H9 (cell line): ENCODE data around the gene WSCD1. TPM values are rescaled to one million over a fixed set of nuclear protein-coding genes. Genes with fewer than 3 reads are reported as not detected.

Experiments
- DNase-seq: peaks from one replicate; pipeline ENCODE4 v3.0.0-alpha.2; 2017
- H2AFZ ChIP-seq: one replicate; pipeline ENCODE4 v1.6.1; 2013; ENCODE audit warnings: mild to moderate bottlenecking, low read length, control low read depth, moderate library complexity
- H2AK5ac ChIP-seq: 2 replicates; pipeline ENCODE4 v1.6.1; 2013; ENCODE audit warnings: low read length, control low read depth, mixed read lengths; ENCODE audit not compliant: insufficient read length
- H2BK120ac ChIP-seq: one replicate; pipeline ENCODE4 v1.6.1; 2013; ENCODE audit warnings: low read depth, mild to moderate bottlenecking, low read length, control low read depth, inconsistent platforms; ENCODE audit not compliant: poor library complexity, severe bottlenecking
- H2BK12ac ChIP-seq: 2 replicates; pipeline ENCODE4 v1.6.1; 2013; ENCODE audit warnings: low read length, control low read depth, mixed read lengths, low read depth; ENCODE audit not compliant: insufficient read length
- H2BK15ac ChIP-seq: 2 replicates; pipeline ENCODE4 v1.6.1; 2013; ENCODE audit warnings: low read depth, low read length, control low read depth
- H2BK20ac ChIP-seq: one replicate; pipeline ENCODE4 v1.6.1; 2013; ENCODE audit warnings: low read depth, mild to moderate bottlenecking, low read length, control low read depth, inconsistent platforms; ENCODE audit not compliant: poor library complexity, severe bottlenecking
- H2BK5ac ChIP-seq: 2 replicates; pipeline ENCODE4 v1.6.1; 2013; ENCODE audit warnings: low read length, control low read depth, mixed read lengths; ENCODE audit not compliant: insufficient read length
- H3K14ac ChIP-seq: 2 replicates; pipeline ENCODE4 v1.6.1; 2013; ENCODE audit warnings: low read length, control low read depth; ENCODE audit not compliant: insufficient read depth
- H3K18ac ChIP-seq: 2 replicates; pipeline ENCODE4 v1.6.1; 2013; ENCODE audit warnings: low read depth, mild to moderate bottlenecking, mixed read lengths, low read length, control low read depth; ENCODE audit not compliant: insufficient read length
- H3K23ac ChIP-seq: 2 replicates; pipeline ENCODE4 v1.6.1; 2013; ENCODE audit warnings: low read length, control low read depth, mixed read lengths, low read depth; ENCODE audit not compliant: insufficient read length
- H3K23me2 ChIP-seq: 2 replicates; pipeline ENCODE4 v1.6.1; 2013; ENCODE audit warnings: low read depth, mild to moderate bottlenecking, mixed read lengths, low read length, control low read depth; ENCODE audit not compliant: insufficient read length, poor library complexity, severe bottlenecking
- H3K27ac ChIP-seq: 2 replicates; pipeline ENCODE4 v1.5.1; 2013; ENCODE audit warnings: low read length, control low read depth, mixed read lengths, low read depth; ENCODE audit not compliant: insufficient read length
- H3K27me3 ChIP-seq: 2 replicates; pipeline ENCODE4 v1.6.1; 2013; ENCODE audit warnings: low read length, control low read depth, inconsistent platforms; ENCODE audit not compliant: insufficient read depth
- H3K4ac ChIP-seq: 2 replicates; pipeline ENCODE4 v1.6.1; 2013; ENCODE audit warnings: low read depth, mild to moderate bottlenecking, control low read depth, inconsistent platforms, low read length, moderate library complexity
- H3K4me1 ChIP-seq: 2 replicates; pipeline ENCODE4 v1.6.1; 2013; ENCODE audit warnings: low read length, control low read depth, inconsistent platforms; ENCODE audit not compliant: insufficient read depth
- H3K4me2 ChIP-seq: 2 replicates; pipeline ENCODE4 v1.6.1; 2013; ENCODE audit warnings: low read length, control low read depth, mixed read lengths; ENCODE audit not compliant: insufficient read length, insufficient read depth
- H3K56ac ChIP-seq: 2 replicates; pipeline ENCODE4 v1.6.1; 2013; ENCODE audit warnings: low read depth, mild to moderate bottlenecking, mixed read lengths, low read length, control low read depth; ENCODE audit not compliant: insufficient read length
- H3K79me1 ChIP-seq: 2 replicates; pipeline ENCODE4 v1.6.1; 2013; ENCODE audit warnings: low read depth, mild to moderate bottlenecking, moderate library complexity, low read length, control low read depth, inconsistent platforms; ENCODE audit not compliant: insufficient read depth, poor library complexity, severe bottlenecking
- H3K79me2 ChIP-seq: 2 replicates; pipeline ENCODE4 v1.6.1; 2013; ENCODE audit warnings: low read length, control low read depth, inconsistent platforms; ENCODE audit not compliant: insufficient read depth
- H3K9ac ChIP-seq: 2 replicates; pipeline ENCODE4 v1.6.1; 2013; ENCODE audit warnings: low read length, control low read depth, mixed read lengths; ENCODE audit not compliant: insufficient read length; ENCODE audit errors: extremely low read depth
- H3K9me3 ChIP-seq: one replicate; pipeline ENCODE4 v1.6.1; 2013; ENCODE audit warnings: low read depth, low read length, inconsistent platforms; ENCODE audit not compliant: control insufficient read depth
- H3T11ph ChIP-seq: one replicate; pipeline ENCODE4 v1.6.1; 2013; ENCODE audit warnings: mild to moderate bottlenecking, low read length, control low read depth, inconsistent platforms
- H4K20me1 ChIP-seq: one replicate; pipeline ENCODE4 v1.6.1; 2013; ENCODE audit not compliant: control insufficient read depth, insufficient read length, insufficient read depth
- H4K5ac ChIP-seq: 2 replicates; pipeline ENCODE4 v1.6.1; 2013; ENCODE audit warnings: low read depth, mild to moderate bottlenecking, mixed read lengths, low read length, control low read depth; ENCODE audit not compliant: insufficient read length
- H4K8ac ChIP-seq: replicated peaks from 2 replicates; pipeline ENCODE4 v1.6.1; 2013; ENCODE audit warnings: low read length, control low read depth, mixed read lengths, low read depth; ENCODE audit not compliant: insufficient read length
- H4K91ac ChIP-seq: 2 replicates; pipeline ENCODE4 v1.6.1; 2013; ENCODE audit warnings: low read depth, mild to moderate bottlenecking, moderate library complexity, mixed read lengths, low read length, control low read depth; ENCODE audit not compliant: insufficient read length
- H3K27ac Mint-ChIP-seq, 3 experiments: 2 replicates in 2 of 3; 3 replicates in 1 of 3; pipeline ENCODE4 v1.8.0; 2020 to 2021; ENCODE audit warnings: mixed read lengths in 3 of 3, mild to moderate bottlenecking in 1 of 3, moderate library complexity in 1 of 3
- H3K27me3 Mint-ChIP-seq: 2 replicates; pipeline ENCODE4 v1.8.0; 2021; ENCODE audit warnings: low read depth, mild to moderate bottlenecking, moderate library complexity, mixed read lengths
- H3K36me3 Mint-ChIP-seq, 3 experiments: 2 replicates in 2 of 3; 3 replicates in 1 of 3; pipeline ENCODE4 v1.8.0; 2020 to 2021; ENCODE audit warnings: low read depth in 3 of 3, mixed read lengths in 3 of 3; ENCODE audit not compliant: insufficient read depth in 1 of 3
- H3K4me1 Mint-ChIP-seq, 2 experiments: 2 replicates each; pipeline ENCODE4 v1.8.0; 2020; ENCODE audit warnings: mixed read lengths in 2 of 2
- H3K4me3 Mint-ChIP-seq, 2 experiments: 2 replicates in 1 of 2; 3 replicates in 1 of 2; pipeline ENCODE4 v1.8.0; 2020 to 2021; ENCODE audit warnings: mild to moderate bottlenecking in 2 of 2, mixed read lengths in 2 of 2, moderate library complexity in 1 of 2
- H3K9me3 Mint-ChIP-seq, 2 experiments: 2 replicates in 1 of 2; 3 replicates in 1 of 2; pipeline ENCODE4 v1.8.0; 2020; ENCODE audit warnings: mild to moderate bottlenecking in 2 of 2, mixed read lengths in 2 of 2, moderate library complexity in 1 of 2
- WGBS: extraction: QIAGEN DNeasy Blood & Tissue Kit; methylation state at CpG from one replicate; pipeline ENCODE4 v1.1.7; 2013; ENCODE audit warnings: missing lambda C conversion rate, low lambda C conversion rate, mixed read lengths; ENCODE audit not compliant: insufficient read length; ENCODE audit errors: extremely low coverage; 5-methylcytosine and 5-hydroxymethylcytosine counted together
- total RNA-seq: library from RNA; stranded (reverse); gene quantifications from 2 replicates; pipeline ENCODE4 v1.2.1, GENCODE V29; 2021
- TF ChIP-seq, protein P1 (sequence below): fragments of 200-600 bp; sonication (generic); conservative IDR thresholded peaks from 3 replicates; pipeline ENCODE4 v1.8.0; 2021; ENCODE audit warnings: antibody characterized with exemption, mild to moderate bottlenecking

WSCD1 gene
- total RNA-seq, 1 experiment from 2014 or later = 33.6 TPM

DNA sequence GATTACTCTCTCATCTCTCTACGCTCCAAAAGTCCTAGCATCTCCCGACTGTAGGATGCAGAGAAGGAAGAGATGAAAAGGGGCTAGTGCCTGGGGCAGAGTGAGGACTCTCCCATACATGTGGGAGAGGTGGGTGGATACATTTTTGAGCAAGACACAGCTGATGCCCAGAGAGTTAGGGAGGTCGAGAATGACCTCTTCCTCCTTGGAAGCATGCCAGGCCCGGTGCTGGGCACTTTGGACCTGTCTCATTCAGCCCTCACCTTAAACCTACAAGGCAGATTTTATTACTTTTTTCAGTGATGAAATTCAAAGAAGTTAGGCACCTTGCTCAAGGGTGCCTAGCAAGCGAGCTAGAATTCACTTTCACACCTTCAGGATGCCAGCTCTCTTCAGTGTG, 38.2 kb downstream of the WSCD1 start:
- no CpG with 5 or more reads among the region's 5 CpGs for WGBS
- Histone ChIP-seq H3K4me2 (no peak overlapping the region), H4K91ac (no peak overlapping the region), H4K5ac (no peak overlapping the region), H4K8ac (no peak overlapping the region), H3K23me2 (no peaks in the 10 kb centered on the region), H3K79me1 (no peaks in the 10 kb centered on the region), H3K14ac (no peak overlapping the region), H3K56ac (no peak overlapping the region), H3K9me3 (no peaks in the 10 kb centered on the region), H3K9ac (no peak overlapping the region), H3K4ac (no peak overlapping the region), H2BK5ac (no peak overlapping the region), H3T11ph (no peak overlapping the region), H2BK120ac (no peak overlapping the region), H2BK12ac (no peak overlapping the region), H4K20me1 (no peaks in the 10 kb centered on the region), H2BK15ac (no peak overlapping the region), H3K4me1 (no peaks in the 10 kb centered on the region), H2BK20ac (no peak overlapping the region), H3K27me3 (no peaks in the 10 kb centered on the region), H2AFZ (no peak overlapping the region), H2AK5ac (no peak overlapping the region), H3K23ac (no peak overlapping the region), H3K18ac (no peak overlapping the region), H3K79me2 (no peaks in the 10 kb centered on the region), H3K27ac (no peak overlapping the region)
- DNase-seq = no peak
- Mint-ChIP-seq H3K36me3 (peaks cover 44 to 60% (median 51%) of the 10 kb centered on the region in 3 experiments), H3K9me3 (no peaks in the 10 kb centered on the region; a peak in 2 of 5 replicates), H3K27me3 (no peaks in the 10 kb centered on the region; the same call in 1 of the 2 replicates), H3K27ac (no peak overlapping the region; a peak in 1 of 7 replicates), H3K4me3 (no peak overlapping the region), H3K4me1 (peaks cover 3% of the 10 kb centered on the region in 2 experiments; a peak in 2 of 4 replicates)
- TF ChIP-seq, protein P1, sequence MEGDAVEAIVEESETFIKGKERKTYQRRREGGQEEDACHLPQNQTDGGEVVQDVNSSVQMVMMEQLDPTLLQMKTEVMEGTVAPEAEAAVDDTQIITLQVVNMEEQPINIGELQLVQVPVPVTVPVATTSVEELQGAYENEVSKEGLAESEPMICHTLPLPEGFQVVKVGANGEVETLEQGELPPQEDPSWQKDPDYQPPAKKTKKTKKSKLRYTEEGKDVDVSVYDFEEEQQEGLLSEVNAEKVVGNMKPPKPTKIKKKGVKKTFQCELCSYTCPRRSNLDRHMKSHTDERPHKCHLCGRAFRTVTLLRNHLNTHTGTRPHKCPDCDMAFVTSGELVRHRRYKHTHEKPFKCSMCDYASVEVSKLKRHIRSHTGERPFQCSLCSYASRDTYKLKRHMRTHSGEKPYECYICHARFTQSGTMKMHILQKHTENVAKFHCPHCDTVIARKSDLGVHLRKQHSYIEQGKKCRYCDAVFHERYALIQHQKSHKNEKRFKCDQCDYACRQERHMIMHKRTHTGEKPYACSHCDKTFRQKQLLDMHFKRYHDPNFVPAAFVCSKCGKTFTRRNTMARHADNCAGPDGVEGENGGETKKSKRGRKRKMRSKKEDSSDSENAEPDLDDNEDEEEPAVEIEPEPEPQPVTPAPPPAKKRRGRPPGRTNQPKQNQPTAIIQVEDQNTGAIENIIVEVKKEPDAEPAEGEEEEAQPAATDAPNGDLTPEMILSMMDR = no peak
